NCI-H2107 (cell line): Measurements from ENCODE around the gene CACNB1.
"Not testable (repeated sequence)": the region's sequence is repeated elsewhere in the genome, so short reads cannot be mapped to it uniquely, and the experiment has no call there.

Source experiments
- DNase-seq: peaks from one replicate; lab custom pipeline; 2025; lab: John Stamatoyannopoulos, UW

CACNB1 gene

GRCh38 chr17:39174920-39175694 lies 22.4 kb downstream of the CACNB1 start:
- peak; percentile 50 for DNase-seq

- DNase-seq: no peak
These were observed 23.8 kb downstream of the CACNB1 start for GRCh38 chr17:39173526-39174274.

DNA sequence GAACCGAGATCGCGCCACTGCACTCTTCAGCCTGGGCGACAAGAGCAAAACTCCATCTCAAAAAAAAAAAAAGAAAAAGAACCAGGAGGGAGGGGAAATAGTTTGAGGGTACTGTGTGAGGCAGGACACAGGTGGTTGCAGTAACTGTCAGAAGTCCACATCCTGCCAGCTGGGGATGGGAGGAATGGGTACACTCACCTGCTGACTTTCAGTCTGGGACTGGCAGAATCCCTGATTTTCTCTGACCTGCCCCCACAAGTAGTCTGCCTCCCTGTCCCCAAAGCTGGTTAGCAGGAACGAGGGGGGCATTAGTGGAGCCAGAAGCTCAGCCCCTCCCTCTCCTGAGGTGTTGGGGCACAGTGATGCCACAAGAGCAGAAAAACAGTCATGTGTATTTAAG lies 24.4 kb downstream of the CACNB1 start:
- no peak for DNase-seq

GRCh38 chr17:39171933-39172332 lies 25.5 kb downstream of the CACNB1 start:
- no peak for DNase-seq

DNA sequence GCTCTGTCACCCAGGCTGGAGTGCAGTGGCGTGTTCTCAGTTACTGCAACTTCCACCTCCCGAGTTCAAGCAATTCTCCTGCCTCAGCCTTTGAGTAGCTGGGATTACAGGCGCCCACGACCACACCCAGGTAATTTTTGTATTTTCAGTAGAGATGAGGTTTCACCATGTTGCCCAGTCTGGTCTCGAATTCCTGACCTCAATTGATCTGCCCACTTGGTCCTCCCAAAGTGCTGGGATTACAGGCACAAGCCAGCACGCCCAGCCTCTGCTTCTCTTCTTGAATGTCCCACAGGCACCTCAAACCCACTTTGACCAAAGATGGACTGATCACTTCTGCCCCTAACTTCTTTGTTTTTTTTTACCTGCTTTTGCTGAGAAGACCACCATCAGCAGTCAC lies 26.9 kb downstream of the CACNB1 start:
- no peak for DNase-seq

GRCh38 chr17:39170109-39170508 lies 27.4 kb downstream of the CACNB1 start:
- DNase-seq: no peak

- DNase-seq: no peak
These were observed 28.0 kb downstream of the CACNB1 start for GRCh38 chr17:39169518-39169917.

GRCh38 chr17:39169101-39169500 lies 28.4 kb downstream of the CACNB1 start:
- no peak for DNase-seq

- not testable (repeated sequence) for DNase-seq
These were observed 29.0 kb downstream of the CACNB1 start for GRCh38 chr17:39168503-39168902.

DNA sequence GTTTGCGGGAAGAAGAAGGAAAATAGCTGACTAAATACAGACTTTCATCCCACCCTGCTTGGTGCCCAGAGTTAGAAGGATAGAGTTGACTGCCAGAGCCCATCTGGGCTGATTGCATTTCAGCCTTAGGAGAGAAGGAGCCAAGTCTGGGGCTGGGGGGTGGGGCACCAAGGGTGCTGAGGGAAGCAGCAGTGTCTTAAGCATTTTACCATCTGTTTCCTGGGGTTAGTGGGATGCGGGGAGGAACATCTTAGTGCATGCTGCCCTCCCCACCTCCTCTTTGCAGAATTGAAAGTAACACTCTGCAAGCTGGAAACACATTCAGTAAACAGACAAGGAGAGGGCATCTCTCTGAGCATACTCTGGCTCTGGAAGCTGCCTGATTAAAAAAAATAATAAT lies 30.0 kb downstream of the CACNB1 start:
- no peak for DNase-seq

- no peak for DNase-seq
These were observed 30.8 kb downstream of the CACNB1 start for GRCh38 chr17:39166437-39167335.

- DNase-seq: no peak
These were observed 31.6 kb downstream of the CACNB1 start, which contains the start of gene ARL5C for GRCh38 chr17:39165841-39166349. Gene ARL5C (minus strand): TSS chr17:39166161. CDS start chr17:39165760, 401 bp downstream.

- DNase-seq: no peak
These were observed 32.2 kb downstream of the CACNB1 start for GRCh38 chr17:39165178-39165840.

DNA sequence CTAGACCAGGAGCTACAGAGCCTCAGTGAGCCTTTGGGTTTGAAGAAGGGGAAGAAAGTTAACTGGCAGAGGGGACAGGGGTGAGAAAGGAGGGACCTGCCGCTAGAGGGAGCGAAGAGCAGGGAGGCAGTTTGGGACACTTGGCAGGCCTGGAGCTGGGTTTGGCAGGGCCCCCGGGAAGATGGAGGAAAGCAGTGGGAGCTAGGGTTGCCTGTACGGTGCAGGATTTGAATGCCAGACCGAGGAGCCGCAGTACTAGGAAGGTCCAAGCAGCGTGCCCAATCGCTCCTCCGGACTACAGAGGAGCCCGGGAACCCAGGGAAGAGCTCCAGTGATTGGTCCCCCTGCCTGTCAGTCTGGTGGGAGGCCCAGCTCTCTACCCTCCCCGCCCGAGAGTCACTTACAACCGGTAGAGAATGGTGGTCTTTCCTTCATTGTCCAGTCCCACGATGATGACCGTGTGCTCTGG lies 32.8 kb downstream of the CACNB1 start:
- peak; percentile 56 for DNase-seq

DNA sequence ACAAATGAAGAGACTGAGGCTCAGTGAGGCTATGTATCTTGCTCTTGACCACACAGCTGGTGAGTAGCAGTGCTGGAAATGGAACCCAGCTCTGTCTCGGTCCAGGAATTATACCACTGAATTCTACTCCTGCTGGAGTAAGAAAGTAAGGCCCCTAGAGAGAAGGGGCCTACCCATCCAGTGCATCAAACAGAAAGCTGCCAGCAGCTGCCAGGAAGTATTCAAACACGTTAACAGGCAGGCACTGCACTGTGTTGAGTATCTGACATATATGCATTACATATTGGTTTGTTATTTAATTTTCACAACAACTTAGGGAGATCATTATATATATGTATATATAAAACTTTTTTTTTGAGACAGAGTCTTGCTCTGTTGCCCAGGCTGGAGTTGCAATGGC lies 35.5 kb downstream of the CACNB1 start:
- DNase-seq: no peak

DNA sequence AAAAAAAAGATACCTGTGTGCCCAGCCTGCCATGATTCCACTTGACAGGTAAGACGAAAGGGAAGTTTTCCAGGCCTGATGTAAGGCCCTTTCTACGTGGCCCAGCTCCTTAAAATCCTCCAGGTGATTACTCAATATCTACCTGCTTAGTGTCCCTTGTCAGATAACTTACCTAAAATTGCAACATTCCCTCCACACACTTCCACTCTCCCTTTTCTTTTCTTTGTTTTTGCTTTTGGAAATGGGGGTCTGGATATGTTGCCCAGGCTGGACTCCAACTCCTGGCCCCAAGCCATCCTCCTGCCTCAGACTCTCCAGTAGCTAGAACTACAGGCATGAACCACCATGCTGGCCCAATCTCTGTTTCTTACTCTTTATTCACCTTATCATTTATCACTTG lies 38.8 kb downstream of the CACNB1 start:
- DNase-seq: no peak

GRCh38 chr17:39156491-39156890 lies 41.0 kb downstream of the CACNB1 start:
- DNase-seq: no peak

DNA sequence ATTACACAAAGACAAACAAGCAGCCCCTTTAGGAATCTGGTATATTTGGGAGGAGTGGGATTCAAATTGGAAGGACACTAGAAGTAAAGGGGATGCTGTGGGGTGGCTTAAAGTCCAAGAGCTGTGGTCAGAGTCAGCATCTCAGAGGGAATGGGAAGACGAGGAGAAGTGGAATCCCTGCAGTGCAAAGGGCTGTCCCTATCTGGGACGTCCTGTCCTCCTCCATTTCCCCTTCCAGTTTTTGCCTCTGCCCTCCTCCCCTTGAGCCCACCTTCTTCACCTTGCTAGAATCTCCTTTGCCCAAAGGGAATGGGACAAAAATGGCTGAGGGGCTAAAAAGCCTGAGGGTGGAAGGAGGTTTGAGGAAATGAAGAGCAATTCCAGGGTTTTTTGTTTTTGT lies 41.8 kb downstream of the CACNB1 start:
- no peak for DNase-seq

DNA sequence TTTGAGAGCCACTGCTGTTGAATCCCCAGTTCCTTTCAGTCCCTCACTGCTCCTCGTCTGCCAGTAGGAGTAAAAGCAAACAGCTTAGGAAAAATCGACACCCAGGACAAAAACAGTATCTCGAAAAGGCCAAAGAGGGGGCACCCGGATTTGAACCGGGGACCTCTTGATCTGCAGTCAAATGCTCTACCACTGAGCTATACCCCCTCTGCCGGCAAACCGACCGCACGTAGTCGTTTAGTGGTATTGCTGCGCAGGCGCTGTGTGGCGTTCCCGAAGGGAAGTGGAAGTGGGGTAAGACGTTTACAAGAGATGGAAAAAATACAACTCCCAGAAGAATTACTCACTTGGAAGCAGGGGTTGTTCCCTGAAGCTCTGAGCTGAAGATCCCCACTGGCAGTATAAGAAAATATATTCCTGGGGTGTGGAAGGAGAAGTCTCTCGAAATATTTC lies 43.8 kb downstream of the CACNB1 start:
- DNase-seq: peak; percentile 68

DNA sequence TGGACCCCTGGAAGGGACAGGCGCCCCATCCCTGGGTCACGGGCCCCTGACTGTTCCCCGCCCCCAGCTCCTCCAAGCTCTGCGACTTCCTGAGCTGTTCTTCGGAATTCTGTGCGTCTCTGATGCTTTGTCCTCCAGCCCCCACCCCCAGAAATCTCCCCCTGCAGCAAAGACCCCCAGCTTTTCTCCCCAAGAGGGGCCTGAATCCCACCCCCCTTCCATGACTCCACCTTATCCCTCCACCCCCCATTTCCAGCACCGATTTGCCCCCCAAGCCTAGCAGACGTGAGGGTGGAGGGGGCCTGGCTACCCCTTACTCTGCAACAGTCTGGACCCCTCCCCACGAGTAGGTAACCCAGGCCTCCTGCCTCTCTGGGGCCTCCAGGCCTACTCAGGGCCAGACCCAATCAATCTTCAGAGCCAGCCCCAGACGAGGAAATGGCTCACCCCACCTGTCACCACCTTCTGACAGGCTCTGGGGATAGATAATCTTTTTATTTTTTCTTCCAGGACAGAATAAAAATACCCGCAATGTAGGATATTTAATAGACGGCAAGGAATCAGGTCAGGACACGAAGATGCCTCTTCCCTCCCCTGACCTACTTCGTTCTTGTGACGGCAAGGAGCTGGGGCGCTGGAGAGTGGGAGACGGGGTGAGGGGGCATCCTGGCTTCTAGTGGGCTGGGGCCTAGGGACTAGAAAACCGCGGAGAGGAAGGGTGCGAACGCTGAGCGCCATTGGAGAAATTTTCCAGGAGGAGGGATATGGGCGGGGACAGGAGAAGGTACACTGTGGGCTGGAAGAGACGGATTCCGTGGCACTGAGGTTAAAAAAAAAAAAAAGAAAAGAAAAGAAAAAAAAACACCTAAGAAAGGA lies 45.3 kb downstream of the CACNB1 start:
- DNase-seq: no peak
